ENCODE results near the gene TNFRSF18.
A peak's percentile ranks its signal among the peaks of the same experiment; 100 is the strongest.

Gene TNFRSF18

GRCh38 chr1:1226566-1227362 lies 20.4 kb upstream of the TNFRSF18 start:
- no peak for DNase-seq

GRCh38 chr1:1225913-1226312 lies 19.5 kb upstream of the TNFRSF18 start:
- no peak for DNase-seq

- no peak for DNase-seq
Observed at GRCh38 chr1:1225238-1225845, 18.9 kb upstream of the TNFRSF18 start.

- DNase-seq: no peak
Observed at GRCh38 chr1:1223891-1224290, 17.5 kb upstream of the TNFRSF18 start.

- no peak for DNase-seq
Observed at GRCh38 chr1:1223321-1223720, 16.9 kb upstream of the TNFRSF18 start.

GRCh38 chr1:1222575-1223225 lies 16.3 kb upstream of the TNFRSF18 start:
- no peak for DNase-seq

- DNase-seq: no peak
Observed at GRCh38 chr1:1221887-1222574, 15.6 kb upstream of the TNFRSF18 start.

GRCh38 chr1:1220197-1220596 lies 13.8 kb upstream of the TNFRSF18 start:
- no peak for DNase-seq

- DNase-seq: no peak
Observed at GRCh38 chr1:1219341-1219740, 12.9 kb upstream of the TNFRSF18 start.

GRCh38 chr1:1218524-1219200 lies 12.3 kb upstream of the TNFRSF18 start:
- no peak for DNase-seq

- peak; percentile 6 for DNase-seq
Observed at GRCh38 chr1:1217621-1218523, 11.5 kb upstream of the TNFRSF18 start.

GRCh38 chr1:1216770-1217620 lies 10.6 kb upstream of the TNFRSF18 start:
- no peak for DNase-seq

- DNase-seq: no peak
Observed at GRCh38 chr1:1215881-1216605, 9.7 kb upstream of the TNFRSF18 start.

- no peak for DNase-seq
Observed at GRCh38 chr1:1215080-1215676, 8.8 kb upstream of the TNFRSF18 start.

GRCh38 chr1:1213345-1214265 lies 7.2 kb upstream of the TNFRSF18 start, which contains the start of gene TNFRSF4:
TSS of gene TNFRSF4 (minus strand) at chr1:1214153. CDS start at chr1:1214127, 26 bp downstream.
- no peak for DNase-seq

- DNase-seq: no peak
Observed at GRCh38 chr1:1212780-1213344, 6.5 kb upstream of the TNFRSF18 start.

- no peak for DNase-seq
Observed at GRCh38 chr1:1211541-1212441, 5.4 kb upstream of the TNFRSF18 start.

Measured in kidney glomerular epithelial cell (primary cell).